GM11168 (cell line): ENCODE results near the gene OGDH.

Source experiments
- in situ Hi-C: fragments of 300-500 bp; cut with MboI; formaldehyde crosslinking; loops from one replicate; pipeline ENCODE4 v1.12.0; 2022; ENCODE audit warnings: low sequenced_read_pairs; ENCODE audit not compliant: unreplicated experiment

OGDH gene

DNA sequence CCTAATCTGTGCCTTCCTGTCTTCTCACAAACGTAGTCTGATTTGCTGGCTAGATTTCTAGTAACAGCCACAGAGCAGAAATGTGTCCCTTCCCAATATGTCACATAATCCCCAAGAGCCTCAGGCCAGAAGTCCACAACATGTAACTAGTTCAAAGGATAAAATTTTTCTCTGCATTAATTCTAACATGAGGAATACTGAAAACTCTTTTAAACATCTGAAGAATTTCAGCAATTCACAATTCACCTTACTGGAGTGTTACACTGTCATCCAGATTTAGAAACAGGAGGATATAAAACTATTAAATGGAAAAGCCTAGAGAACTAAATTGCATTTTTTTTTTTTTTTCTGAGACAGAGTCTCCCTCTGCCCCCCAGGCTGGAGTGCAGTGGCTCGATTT is 30.2 kb upstream of the OGDH start:
- in situ Hi-C loops: loop anchor here (25.0 kb wide), 4 partner anchors 186 to 561 kb away; partner anchors contain the start of gene H2AZ2

DNA sequence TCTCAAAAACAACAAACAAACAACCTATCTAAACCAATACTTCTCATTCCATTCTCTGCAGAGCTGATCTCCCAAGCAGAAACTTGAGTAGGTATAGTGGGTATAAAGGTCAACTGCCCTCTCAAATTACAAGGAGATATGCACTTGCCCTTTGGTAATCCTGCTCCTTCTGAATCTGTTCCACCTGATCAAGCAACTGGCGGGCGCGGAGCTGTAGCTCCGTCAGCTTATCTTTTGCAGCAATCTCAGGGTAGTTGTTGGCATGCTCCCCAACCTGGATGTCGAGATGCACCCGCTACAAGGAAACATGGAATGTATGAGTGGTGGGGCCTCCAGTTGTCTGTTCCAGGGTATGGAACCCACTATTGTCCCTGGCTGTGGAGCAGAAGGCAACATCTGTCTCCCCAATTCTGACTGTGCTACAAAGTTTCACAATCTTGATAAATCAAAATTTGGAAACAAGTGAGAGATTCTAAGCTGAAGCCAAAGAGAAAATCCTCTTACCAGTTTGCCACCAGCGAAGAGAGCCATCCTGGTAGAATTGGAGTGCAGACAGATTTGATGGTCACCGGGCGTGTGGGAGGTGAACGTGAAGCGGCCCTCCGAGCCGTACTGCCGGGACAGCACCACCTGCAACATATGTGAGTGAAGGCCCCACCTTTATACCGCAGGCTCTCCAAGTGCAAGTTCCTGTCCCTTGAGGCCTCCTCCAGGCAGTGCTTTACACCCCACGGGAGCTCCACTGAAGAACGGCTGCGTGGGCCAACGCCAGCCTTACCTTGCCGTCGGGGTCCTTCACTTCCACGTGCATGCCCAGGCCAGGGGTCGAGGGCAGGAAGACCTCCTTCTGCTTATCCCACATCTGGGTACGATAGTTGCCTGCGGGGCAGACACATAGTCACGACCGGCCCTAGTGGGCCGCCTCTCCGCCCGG is 25.2 kb upstream of the OGDH start:
- in situ Hi-C loops: loop anchor here (25.0 kb wide), 4 partner anchors 181 to 556 kb away; partner anchors contain the start of gene H2AZ2

DNA sequence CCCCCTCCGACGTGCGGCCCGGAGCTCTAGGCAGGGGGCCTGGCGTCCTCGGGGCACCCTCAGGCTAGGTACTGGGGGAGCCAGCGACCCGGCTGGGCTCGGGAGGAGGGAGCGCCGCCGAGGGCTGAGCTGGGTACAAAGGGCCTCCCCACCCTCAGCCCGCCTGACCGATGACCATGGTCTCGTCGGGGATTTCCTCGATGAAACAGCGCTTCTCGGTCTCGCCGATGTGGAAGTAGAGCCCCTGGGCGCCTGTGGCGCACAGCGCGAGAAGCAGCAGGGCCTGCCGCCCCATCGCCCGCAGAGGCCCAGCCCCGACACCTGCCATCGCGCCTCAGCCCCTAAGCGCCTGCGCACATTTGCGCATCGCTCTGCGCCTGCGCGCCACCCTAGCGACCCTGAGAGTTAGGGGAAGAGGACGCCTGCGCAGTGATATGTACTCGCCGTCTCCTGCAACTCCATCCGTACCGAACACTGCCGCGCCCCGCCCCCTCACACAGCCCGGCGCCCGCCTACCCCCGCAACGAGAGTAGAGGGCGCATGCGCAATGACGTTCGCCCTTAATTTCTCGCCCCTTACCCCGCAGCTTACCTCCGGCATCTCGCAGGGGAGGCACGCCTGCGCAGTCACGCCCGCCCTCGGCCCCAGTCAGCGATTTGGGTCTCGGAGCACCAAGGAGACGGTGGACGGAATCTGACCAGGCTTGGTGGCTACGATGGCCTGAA is 24.4 kb upstream of the OGDH start, which contains the start of gene TMED4:
Gene TMED4, minus strand, starts transcription at position 353 of the 725 bp plus-strand sequence. Its CDS starts 25 bp downstream, at position 328.
- in situ Hi-C loops: loop anchor here (25.0 kb wide), 4 partner anchors 180 to 555 kb away; partner anchors contain the start of gene H2AZ2

DNA sequence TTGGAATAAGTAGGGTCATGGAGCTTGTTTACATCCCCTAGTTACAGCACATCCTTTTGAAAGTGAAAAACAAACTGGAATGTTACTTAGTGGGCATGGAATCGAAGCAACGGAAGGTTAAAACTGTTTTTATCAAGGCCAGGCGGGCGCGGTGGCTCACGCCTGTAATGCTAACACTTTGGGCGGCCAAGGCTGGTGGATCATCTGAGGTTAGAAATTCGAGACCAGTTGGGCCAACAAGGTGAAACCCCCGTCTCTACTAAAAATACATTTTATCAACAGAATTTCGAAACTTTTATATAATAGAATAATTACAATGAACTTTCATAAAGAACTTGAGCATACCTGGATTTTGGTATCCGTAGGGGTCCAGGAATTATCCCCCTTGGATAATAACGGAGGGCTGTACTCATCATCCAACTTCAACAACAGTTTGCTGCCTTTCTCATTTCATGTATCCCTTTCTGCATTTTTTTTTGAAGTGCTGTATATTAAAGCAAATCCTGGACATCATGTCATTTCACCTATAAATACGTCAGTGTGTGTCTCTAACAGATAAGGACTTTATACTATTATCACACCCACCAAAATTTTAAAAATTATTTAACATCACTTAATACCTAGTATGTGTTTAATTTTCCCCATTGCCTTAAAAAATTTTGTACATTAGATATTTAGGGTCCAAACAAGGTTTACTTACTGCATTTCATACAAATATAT is 23.1 kb upstream of the OGDH start:
- in situ Hi-C loops: loop anchor here (25.0 kb wide), 4 partner anchors 179 to 554 kb away; partner anchors contain the start of gene H2AZ2

DNA sequence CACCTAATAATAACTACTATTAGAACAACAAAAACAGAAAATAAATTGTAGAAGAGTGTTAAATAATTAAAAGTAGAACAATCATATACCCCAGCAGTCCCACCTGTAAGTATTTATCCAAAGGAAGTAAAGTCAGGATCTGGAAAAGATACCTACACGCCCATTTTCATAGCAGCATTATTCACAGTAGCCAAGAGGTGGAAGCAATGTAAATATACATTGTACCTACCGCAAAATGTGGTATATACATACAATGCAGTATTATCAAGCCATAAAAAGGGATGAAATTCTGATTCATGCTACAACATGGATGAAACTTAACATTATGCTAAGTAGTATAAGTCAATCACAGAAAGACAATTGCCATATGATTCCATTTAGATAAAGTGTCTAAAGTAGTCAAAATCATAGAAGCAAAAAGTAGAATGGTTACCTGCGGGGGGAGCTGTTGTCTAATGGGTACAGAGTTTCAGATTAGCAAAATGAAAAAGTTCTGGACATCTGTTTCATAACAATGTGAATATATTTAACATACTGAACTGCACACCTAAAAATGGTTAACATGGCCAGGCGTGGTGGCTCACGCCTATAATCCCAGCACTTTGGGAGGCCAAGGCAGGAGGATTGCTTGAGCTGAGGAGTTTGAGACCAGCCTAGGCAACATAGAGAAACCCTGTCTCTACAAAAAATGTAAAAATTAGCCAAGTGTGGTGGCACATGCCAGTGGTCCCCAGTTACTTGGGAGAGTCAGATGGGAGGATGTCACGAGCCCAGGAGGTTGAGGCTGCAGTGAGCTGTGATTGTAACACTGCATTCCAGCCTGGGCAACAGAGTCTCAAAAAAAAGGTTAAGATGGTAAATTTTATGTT is 18.4 kb upstream of the OGDH start:
- in situ Hi-C loops: loop anchor here (25.0 kb wide), 4 partner anchors 174 to 549 kb away; partner anchors contain the start of gene H2AZ2

DNA sequence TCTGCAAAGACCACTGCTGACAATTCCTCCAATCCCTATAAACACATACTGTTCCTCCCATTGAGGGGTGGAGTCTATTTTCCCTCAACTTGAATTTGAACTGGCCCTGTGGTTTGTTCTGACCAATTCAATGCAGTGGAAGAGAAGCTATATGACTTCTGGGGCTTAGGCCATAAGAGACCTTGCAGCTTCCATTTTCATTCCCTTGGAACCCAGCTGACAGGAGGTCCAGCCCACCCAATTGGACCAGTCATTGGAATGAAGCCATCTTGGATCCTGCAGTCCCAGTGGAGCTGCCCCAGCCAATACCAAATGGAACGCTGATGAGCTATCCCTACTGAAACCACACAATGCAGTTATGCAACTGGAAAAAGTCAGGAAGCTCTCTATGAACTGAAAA is 15.5 kb upstream of the OGDH start:
- in situ Hi-C loops: loop anchor here (25.0 kb wide), 4 partner anchors 171 to 546 kb away; partner anchors contain the start of gene H2AZ2

DNA sequence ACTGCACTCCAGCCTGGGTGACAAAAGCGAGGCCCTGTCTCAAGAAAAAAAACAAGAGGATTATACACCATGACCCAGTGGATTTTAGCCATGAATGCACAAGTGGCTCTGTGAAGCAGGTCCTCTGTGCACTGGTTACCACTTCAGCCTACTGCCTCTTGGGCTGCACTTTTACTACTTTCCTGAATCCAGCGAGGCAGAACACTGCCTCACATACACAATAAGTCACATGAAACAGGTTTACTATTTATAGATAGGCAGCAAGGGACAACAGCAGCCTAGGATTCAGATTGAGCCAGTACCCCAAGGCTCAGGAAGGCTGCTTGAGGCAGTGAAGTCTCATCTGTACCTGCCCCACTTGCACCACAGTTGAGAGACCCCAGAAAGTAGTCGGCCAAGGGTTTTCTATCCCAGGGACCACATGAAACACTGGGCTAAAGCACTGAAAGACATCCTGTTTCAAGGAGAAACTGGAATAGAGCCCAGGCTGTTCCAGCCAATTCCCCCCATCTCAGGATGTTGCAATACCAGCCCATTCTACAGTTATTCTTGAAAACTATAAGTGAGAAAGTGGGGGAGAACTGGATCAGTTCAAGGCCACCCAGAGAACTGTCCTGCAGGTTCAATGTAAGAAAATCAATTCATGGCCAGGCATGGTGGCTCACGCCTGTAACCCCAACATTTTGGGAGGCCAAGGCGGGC is 10.3 kb upstream of the OGDH start:
- in situ Hi-C loops: loop anchor here (25.0 kb wide), 4 partner anchors 166 to 541 kb away; partner anchors contain the start of gene H2AZ2

DNA sequence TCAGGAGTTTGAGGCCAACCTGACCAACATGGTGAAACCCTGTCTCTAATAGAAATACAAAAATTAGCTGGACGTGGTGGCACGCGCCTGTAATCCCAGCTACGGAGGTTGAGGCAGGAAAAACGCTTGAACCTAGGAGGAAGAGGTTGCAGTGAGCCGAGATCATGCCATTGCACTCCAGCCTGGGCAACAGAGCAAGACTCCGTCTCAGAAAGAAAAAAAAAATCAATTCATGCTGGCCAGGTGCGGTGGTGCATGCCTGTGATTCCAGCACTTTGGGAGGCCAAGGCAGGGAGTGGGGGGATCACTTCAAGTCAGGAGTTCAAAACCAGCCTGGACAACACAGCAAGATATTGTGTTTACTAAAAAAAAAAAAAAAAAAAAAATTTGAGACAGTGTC is 9.2 kb upstream of the OGDH start:
- in situ Hi-C loops: loop anchor here (25.0 kb wide), 4 partner anchors 165 to 540 kb away; partner anchors contain the start of gene H2AZ2

DNA sequence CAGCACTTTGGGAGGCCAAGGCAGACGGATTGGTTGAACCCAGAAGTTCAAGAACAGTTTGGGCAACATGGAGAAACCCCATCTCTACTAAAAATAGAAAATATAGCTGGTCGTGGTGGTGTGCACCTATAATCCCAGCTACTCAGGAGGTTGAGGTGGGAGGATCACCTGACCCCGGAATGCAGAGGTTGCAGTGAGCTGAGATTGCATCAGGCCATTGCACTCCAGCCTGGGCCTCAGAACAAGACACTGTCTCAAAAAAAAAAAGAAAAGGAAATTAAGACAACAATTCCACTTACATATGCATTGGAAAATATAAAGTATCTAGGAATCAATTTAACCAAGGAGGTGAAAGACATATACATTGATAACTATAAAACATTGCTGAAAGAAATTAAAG is 7.2 kb upstream of the OGDH start:
- in situ Hi-C loops: loop anchor here (25.0 kb wide), 4 partner anchors 163 to 538 kb away; partner anchors contain the start of gene H2AZ2

DNA sequence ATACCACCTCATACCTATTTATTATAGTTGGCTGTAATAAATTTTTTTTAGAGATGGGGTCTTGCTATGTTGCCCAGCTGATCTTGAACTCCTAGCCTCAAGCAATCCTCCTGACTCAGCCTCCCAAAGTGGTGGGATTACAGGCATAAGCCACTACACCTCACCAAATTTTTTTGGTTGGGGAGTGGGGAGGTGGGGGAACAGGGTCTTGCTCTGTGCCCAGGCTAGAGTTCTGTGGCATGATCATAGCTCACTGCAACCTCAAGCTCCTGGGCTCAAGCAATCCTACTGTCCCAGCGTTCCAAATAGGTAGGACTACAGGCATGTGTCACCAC is 3.9 kb upstream of the OGDH start:
- in situ Hi-C loops: no loop called here

DNA sequence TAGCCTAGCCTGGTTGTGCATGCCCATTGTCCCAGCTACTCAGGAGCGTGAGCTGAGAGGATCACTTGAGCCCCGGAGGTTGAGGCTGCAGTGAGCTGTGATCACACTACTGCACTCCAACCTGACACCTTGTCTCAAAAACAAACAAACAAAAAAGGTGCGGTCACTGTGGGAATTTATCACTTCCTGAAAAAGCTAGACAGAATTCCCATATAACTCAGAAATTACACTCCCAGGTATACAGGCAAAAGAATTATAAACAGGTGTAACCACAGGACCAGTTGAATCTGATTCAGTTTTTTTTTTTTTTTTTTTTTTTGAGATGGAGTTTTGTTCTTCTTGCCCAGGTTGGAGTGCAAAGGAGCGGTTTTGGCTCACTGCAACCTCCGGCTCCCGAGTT is 3.2 kb upstream of the OGDH start:
- in situ Hi-C loops: no loop called here

DNA sequence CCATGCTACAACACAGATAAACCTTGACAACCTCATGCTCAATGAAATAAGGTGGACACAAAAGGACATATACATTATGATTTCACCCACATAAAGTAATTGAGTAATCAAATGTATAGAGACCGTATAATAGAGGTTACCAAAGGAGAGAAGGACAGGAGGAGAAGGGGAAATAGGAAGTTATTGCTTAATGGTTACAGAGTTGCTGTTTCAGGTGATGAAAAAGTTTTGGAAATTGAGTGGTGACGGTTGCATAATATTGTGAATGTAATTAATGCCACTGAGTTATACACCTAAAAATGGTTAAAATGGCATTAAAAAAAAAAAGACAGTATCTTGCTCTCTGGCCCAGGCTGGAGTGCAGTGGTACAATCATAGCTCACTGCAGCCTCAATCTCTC is 1.5 kb upstream of the OGDH start:
- in situ Hi-C loops: no loop called here

DNA sequence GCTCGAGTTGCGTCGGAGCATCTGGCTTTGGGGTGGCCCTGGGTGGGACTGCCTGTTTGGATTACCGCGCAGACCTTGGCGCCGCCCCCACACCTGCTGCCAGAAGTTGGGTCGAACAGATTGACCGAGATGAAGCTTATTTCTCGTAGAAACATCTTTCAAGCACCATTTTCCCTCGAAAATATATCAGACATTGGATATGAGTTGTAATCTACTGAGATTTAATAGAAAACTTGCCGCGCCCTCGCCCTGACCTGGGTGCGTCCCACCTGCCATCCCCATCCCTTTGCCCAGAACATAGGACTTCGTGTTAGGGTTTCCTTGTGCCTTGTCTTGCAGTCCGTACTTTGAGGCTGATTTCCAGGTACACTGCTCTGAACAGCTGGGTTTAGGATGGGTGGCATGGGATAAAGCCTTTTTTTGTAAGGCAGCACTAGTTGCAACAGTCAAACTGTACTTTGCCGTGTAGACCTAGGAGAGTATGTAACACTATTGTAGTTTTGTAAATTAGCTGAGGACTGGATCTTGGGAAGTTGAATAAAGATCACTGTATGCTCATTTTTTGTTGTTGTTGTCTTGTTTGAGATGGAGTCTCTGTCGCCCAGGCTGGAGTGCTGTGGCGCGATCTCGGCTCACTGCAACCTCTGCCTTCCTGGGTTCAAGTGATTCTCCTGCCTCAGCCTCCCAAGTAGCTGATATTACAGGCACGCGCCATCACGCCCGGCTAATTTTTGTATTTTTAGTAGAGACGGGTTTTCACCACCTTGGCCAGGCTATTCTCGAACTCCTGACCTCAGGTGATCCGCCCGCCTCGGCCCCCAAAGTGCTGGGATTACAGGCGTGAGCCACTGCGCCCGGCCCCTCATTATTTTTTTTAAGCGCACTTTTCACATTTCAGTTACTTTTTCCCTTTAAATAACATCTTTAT is 978 bp downstream of the OGDH start:
- in situ Hi-C loops: no loop called here

DNA sequence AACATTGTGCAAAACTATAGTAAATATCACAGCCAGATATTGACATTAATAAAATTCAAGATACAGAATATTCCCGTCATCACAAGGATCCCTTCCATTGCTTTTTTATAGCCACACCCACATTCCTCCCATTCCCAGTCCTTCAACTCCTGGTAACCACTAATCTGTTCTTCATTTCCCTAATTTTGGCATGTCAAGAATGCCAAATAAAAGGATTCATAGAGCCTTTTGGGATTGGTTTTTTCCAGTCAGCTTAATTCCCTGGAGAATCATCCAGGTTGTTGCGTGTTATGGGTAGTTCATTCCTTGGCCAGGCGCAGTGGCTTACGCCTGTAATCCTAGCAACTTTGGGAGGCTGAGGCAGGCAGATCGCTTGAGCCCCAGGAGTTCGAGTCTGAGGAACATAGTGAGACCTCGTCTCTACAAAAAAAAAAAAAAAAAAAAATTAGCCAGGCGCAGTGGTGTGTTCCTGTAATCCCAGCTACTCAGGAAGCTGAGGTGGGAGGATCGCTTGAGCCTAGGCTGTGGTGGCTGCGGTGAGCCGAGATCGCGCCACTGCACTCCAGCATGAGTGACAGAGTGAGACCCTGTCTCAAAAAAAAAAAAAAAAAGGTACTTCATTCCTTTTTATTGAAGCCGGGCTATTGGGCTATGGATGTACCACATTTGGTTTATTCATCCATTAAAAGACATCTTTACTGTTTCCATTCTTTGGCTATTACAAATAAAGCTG is 2.7 kb downstream of the OGDH start:
- in situ Hi-C loops: no loop called here

DNA sequence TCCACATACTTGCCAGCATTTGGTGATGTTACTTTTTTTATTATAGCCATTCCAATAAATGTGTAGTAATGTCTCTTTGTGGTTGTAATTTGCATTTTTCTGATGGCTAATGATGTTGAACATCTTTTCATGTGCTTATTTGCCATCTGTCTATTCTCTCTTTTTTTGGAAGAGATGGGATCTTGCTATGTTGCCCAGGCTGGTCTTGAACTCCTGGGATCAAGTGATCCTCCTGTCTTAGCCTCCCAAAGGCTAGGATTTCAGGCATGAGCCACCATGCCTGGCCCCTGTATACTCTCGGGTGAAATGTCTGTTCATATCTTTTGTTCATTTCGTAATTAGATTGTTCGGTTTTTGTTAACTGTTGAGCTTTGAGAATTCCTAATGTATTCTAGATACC is 3.4 kb downstream of the OGDH start:
- in situ Hi-C loops: no loop called here

DNA sequence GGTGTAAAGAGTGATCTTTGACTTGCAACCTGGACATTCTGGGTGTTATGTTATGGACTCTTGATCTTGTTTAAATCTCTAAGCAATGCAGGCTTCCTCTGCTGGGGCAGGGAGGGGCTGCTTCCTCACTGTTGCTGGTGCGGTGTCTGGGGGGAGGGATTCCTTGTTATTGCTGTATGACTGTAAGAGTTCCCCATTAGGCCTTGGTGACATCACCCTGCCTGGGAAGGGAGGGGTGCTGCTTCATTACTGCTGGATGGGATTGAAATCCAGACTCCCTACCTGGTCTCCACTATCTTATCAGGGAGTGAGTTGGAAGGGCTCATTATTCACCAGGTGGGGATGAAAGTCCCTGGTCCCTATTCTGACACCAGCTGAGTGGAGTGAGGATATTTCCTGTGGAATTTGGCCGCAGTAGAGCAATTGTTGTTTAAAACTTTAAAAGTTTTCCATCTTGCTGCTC is 8.8 kb downstream of the OGDH start:
- in situ Hi-C loops: no loop called here

DNA sequence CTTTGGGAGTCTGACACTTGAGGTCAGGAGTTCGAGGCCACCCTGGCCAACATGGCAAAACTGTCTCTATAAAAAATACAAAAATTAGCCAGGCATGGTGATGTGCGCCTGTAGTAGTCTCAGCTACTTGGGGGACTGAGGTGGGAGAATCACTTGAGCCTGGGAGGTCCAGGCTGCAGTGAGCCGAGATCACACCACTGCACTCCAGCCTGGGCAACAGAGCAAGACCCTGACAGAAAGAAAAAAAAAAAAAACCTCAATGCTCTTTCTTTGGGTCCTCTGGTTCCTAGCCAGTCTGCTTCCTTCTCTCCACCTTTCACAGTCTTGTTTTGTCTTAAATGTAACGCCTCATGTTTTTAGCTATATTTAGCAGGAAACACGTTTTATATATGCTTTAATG is 9.4 kb downstream of the OGDH start:
- in situ Hi-C loops: no loop called here
